ENCODE results near the gene CRIP1. TPM values are rescaled to one million over a fixed set of nuclear protein-coding genes. Genes with fewer than 3 reads are reported as not detected.

The CRIP1 gene
- total RNA-seq, 1 experiment from 2014 or later, result 17.3 TPM

Other genes starting within 250 kb of the CRIP1 start
- gene BTBD6, start 238.4 kb upstream of the CRIP1 start, total RNA-seq (2014; rRNA removed; shearing (Covaris generic); ENCODE audit: low replicate concordance), result 21.3 and 25.1 TPM in 2 replicates
- gene BRF1, start 185.9 kb upstream of the CRIP1 start, total RNA-seq (2014; rRNA removed; shearing (Covaris generic); ENCODE audit: low replicate concordance), result 21.0 and 25.0 TPM in 2 replicates
- gene PACS2, start 172.1 kb upstream of the CRIP1 start, total RNA-seq (2014; rRNA removed; shearing (Covaris generic); ENCODE audit: low replicate concordance), result 18.6 and 23.1 TPM in 2 replicates
- gene TEX22, start 88.3 kb upstream of the CRIP1 start, total RNA-seq (2014; rRNA removed; shearing (Covaris generic); ENCODE audit: low replicate concordance), result 0.22 and 0.63 TPM in 2 replicates
- 20.6 and 46.5 TPM in 2 replicates for gene MTA1, start 67.1 kb upstream of the CRIP1 start, total RNA-seq (2014; rRNA removed; shearing (Covaris generic); ENCODE audit: low replicate concordance)
- gene CRIP2, start 12.1 kb upstream of the CRIP1 start, total RNA-seq (2014; rRNA removed; shearing (Covaris generic); ENCODE audit: low replicate concordance), result 129 and 270 TPM in 2 replicates
- gene TEDC1, start 4.4 kb downstream of the CRIP1 start, total RNA-seq (2014; rRNA removed; shearing (Covaris generic); ENCODE audit: low replicate concordance), result 29.3 and 58.1 TPM in 2 replicates
- gene TMEM121, start 39.7 kb downstream of the CRIP1 start, total RNA-seq (2014; rRNA removed; shearing (Covaris generic); ENCODE audit: low replicate concordance), result 7.1 and 17.0 TPM in 2 replicates